HCT116 (cell line): ENCODE results near the gene MYZAP. TPM values are rescaled to one million over a fixed set of nuclear protein-coding genes. Genes with fewer than 3 reads are reported as not detected.

Experiments
- ATAC-seq: fragments of 200-7000 bp; cut with Tn5 transposase; 2 replicates; pipeline ENCODE4 v1.9.1; 2020; ENCODE audit warnings: mild to moderate bottlenecking, moderate library complexity
- BruUV-seq: library from RNA; stranded (reverse); fragments of 400-500 nt; replicated peaks from 2 replicates; lab custom pipeline; 2021; lab: Mats Ljungman, UMichigan
- CTCF ChIA-PET: fragments of 300-600 bp; sonication (Branson Sonifier 250); formaldehyde crosslinking; loops from one replicate; lab custom pipeline; 2021; ENCODE audit warnings: antibody characterized with exemption; lab: Charles Lee
- POLR2A ChIA-PET: fragments of 300-600, 350-600 bp; sonication (Branson Sonifier 250); formaldehyde crosslinking; loops from one replicate; lab custom pipeline; 2021; ENCODE audit warnings: antibody characterized with exemption; lab: Charles Lee
- RAD21 ChIA-PET, 2 experiments: fragments of 300-600 bp; sonication (Branson Sonifier 250); formaldehyde crosslinking; loops; one replicate each; lab custom pipeline; 2023; ENCODE audit warnings: low total read pairs in 2 of 2; ENCODE audit not compliant: uncharacterized antibody in 2 of 2, unreplicated experiment in 2 of 2, low non-redundant PET in 1 of 2; lab: Charles Lee
- DNase-seq: peaks from one replicate; pipeline ENCODE4 v3.0.0-alpha.2; 2010; ENCODE audit warnings: low read depth, low spot score
- H2AFZ ChIP-seq: fragments of 200-600 bp; shearing (Covaris generic), sonication (generic); 2 replicates; pipeline ENCODE4 v1.6.1; 2017; ENCODE audit warnings: low read depth, mixed run types, mixed read lengths, antibody characterized with exemption, low read length; ENCODE audit not compliant: poor library complexity, severe bottlenecking
- H3K27ac ChIP-seq: 2 replicates; pipeline ENCODE4 v1.5.1; 2012; ENCODE audit warnings: low read depth, low read length
- H3K27me3 ChIP-seq: fragments of 200-600 bp; sonication (generic); 2 replicates; pipeline ENCODE4 v1.6.1; 2016; ENCODE audit warnings: mixed run types, low read length, mixed read lengths; ENCODE audit not compliant: insufficient read depth
- H3K36me3 ChIP-seq, 2 experiments: fragments of 200-500 bp in 1 of 2; fragments of 200-600 bp in 1 of 2; sonication (Bioruptor generic) in 1 of 2; sonication (generic) in 1 of 2; 2 replicates each; pipeline versions ENCODE4 v1.5.1 to v1.6.1; 2014 to 2016; ENCODE audit warnings: low read length in 2 of 2, inconsistent platforms in 1 of 2, mixed read lengths in 1 of 2, mixed run types in 1 of 2; ENCODE audit not compliant: insufficient read depth in 2 of 2, control insufficient read depth in 1 of 2
- H3K4me1 ChIP-seq, 2 experiments: fragments of 200-600 bp in 1 of 2; sonication (generic) in 1 of 2; 2 replicates each; pipeline versions ENCODE4 v1.5.1 to v1.6.1; 2012 to 2017; ENCODE audit warnings: low read length in 2 of 2, inconsistent platforms in 1 of 2, mild to moderate bottlenecking in 1 of 2, mixed read lengths in 1 of 2, mixed run types in 1 of 2, moderate library complexity in 1 of 2; ENCODE audit not compliant: insufficient read depth in 2 of 2, control insufficient read depth in 1 of 2
- H3K4me2 ChIP-seq: fragments of 200-600 bp; sonication (generic); 2 replicates; pipeline ENCODE4 v1.6.1; 2017; ENCODE audit warnings: mixed run types, low read length, mixed read lengths
- H3K4me3 ChIP-seq, 2 experiments: fragments of 200-600 bp in 1 of 2; sonication (generic) in 1 of 2; replicated peaks in 1 of 2; 2 replicates each; pipeline ENCODE4 v1.5.1; 2011 to 2016; ENCODE audit warnings: low read length in 2 of 2, control low read depth in 1 of 2, low read depth in 1 of 2, mild to moderate bottlenecking in 1 of 2, mixed read lengths in 1 of 2, mixed run types in 1 of 2
- H3K79me2 ChIP-seq: fragments of 200-600 bp; sonication (generic); 2 replicates; pipeline ENCODE4 v1.6.1; 2017; ENCODE audit warnings: mild to moderate bottlenecking, mixed run types, low read length, moderate library complexity, mixed read lengths; ENCODE audit not compliant: insufficient read depth
- H3K9ac ChIP-seq: fragments of 200-600 bp; sonication (generic); 2 replicates; pipeline ENCODE4 v1.6.1; 2016; ENCODE audit warnings: low read length, mixed read lengths
- H3K9me2 ChIP-seq: fragments of 200-600 bp; sonication (generic), shearing (Covaris generic); 2 replicates; pipeline ENCODE4 v1.6.1; 2017; ENCODE audit warnings: mixed run types, mild to moderate bottlenecking, moderate library complexity; ENCODE audit not compliant: insufficient read depth
- H3K9me3 ChIP-seq, 2 experiments: fragments of 200-500 bp in 1 of 2; fragments of 200-600 bp in 1 of 2; sonication (Bioruptor generic) in 1 of 2; sonication (generic) in 1 of 2; 2 replicates each; pipeline ENCODE4 v1.6.1; 2014 to 2017; ENCODE audit warnings: low read length in 2 of 2, mixed read lengths in 2 of 2, inconsistent platforms in 1 of 2, low read depth in 1 of 2, mild to moderate bottlenecking in 1 of 2, mixed run types in 1 of 2, moderate library complexity in 1 of 2; ENCODE audit not compliant: control insufficient read depth in 1 of 2, insufficient read depth in 1 of 2
- H4K20me1 ChIP-seq: fragments of 200-600 bp; sonication (generic), shearing (Covaris generic); 2 replicates; pipeline ENCODE4 v1.6.1; 2017; ENCODE audit warnings: mixed run types, mild to moderate bottlenecking, moderate library complexity; ENCODE audit not compliant: insufficient read depth
- CBX3 ChIP-seq: IDR thresholded peaks from 2 replicates; pipeline ENCODE4 v1.6.1; 2012; ENCODE audit warnings: low read depth
- CTCF ChIP-seq, 3 experiments: fragments of 200-600 bp in 1 of 3; sonication (generic) in 1 of 3; IDR thresholded peaks in 2 of 3; conservative IDR thresholded peaks in 1 of 3; 2 replicates each; pipeline ENCODE4 v1.5.1; 2012 to 2017; ENCODE audit warnings: low read depth in 2 of 3, low read length in 2 of 3, antibody characterized with exemption in 1 of 3, borderline replicate concordance in 1 of 3, control low read depth in 1 of 3, mild to moderate bottlenecking in 1 of 3, mixed read lengths in 1 of 3, mixed run types in 1 of 3, moderate library complexity in 1 of 3; ENCODE audit not compliant: insufficient read depth in 1 of 3
- EGR1 ChIP-seq: IDR thresholded peaks from 2 replicates; pipeline ENCODE4 v1.6.1; 2012; ENCODE audit warnings: low read depth
- ELF1 ChIP-seq: IDR thresholded peaks from 2 replicates; pipeline ENCODE4 v1.6.1; 2012; ENCODE audit warnings: low read depth, borderline replicate concordance
- EZH2 ChIP-seq: fragments of 200-600 bp; sonication (generic); IDR thresholded peaks from 2 replicates; pipeline ENCODE4 v1.6.1; 2017; ENCODE audit warnings: antibody characterized with exemption, mixed run types
- EZH2phosphoT487 ChIP-seq: fragments of 200-600 bp; IDR thresholded peaks from 2 replicates; pipeline ENCODE4 v1.6.1; 2018; ENCODE audit warnings: antibody characterized with exemption, borderline replicate concordance
- POLR2A ChIP-seq: IDR thresholded peaks from 2 replicates; pipeline ENCODE4 v1.7.0; 2011; ENCODE audit warnings: borderline replicate concordance; ENCODE audit not compliant: insufficient read depth, insufficient read length; ENCODE audit errors: extremely low read depth
- REST ChIP-seq: IDR thresholded peaks from 2 replicates; pipeline ENCODE4 v1.6.1; 2012; ENCODE audit warnings: low read depth
- SP1 ChIP-seq: IDR thresholded peaks from 2 replicates; pipeline ENCODE4 v1.6.1; 2012; ENCODE audit warnings: low read depth
- SRF ChIP-seq: IDR thresholded peaks from 2 replicates; pipeline ENCODE4 v1.6.1; 2012; ENCODE audit warnings: low read depth
- TCF7L2 ChIP-seq: IDR thresholded peaks from 2 replicates; pipeline ENCODE4 v1.7.0; 2011; ENCODE audit warnings: borderline replicate concordance, inconsistent platforms; ENCODE audit not compliant: insufficient read depth, insufficient read length; ENCODE audit errors: extremely low read depth
- ZFX ChIP-seq: fragments of 450-650 bp; IDR thresholded peaks from 2 replicates; pipeline ENCODE4 v1.6.1; 2017
- intact Hi-C: fragments of 100-400 bp; cut with micrococcal nuclease; formaldehyde crosslinking; loops from 2 replicates; pipeline ENCODE4 v1.10.0; 2022
- total RNA-seq: library from RNA; stranded (reverse); gene quantifications from one replicate; pipeline ENCODE4 v1.2.1, GENCODE V29; 2021; ENCODE audit not compliant: unreplicated experiment
- TF ChIP-seq, protein P1 (sequence below): IDR thresholded peaks from 2 replicates; pipeline ENCODE4 v1.6.1; 2012

Gene MYZAP
- total RNA-seq, 1 experiment from 2014 or later: 5.8 TPM

DNA sequence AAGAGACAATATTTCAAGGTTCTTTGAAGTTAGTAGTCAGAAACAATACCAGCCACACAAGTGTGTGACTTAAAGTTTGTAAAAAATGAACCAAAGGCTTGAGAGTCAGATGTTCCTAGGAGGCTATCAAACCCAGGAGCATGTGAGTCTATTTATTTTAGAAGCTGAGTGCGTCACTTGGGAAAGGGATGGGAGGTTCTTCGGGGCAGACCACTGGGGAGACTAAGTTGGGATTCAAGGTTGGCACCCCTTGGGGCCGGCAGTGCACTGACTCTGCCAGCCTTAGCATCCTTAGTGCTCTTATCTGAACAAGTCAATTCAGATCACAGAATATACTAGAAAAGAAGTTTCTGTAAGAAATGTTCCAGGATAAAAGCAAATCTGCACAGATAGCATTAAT lies 64.7 kb downstream of the MYZAP start:
- Histone ChIP-seq H3K79me2 (no peaks in the 10 kb centered on the region), H3K4me1 (no peaks in the 10 kb centered on the region), H3K4me2 (no peak overlapping the region), H3K9me3 (no peaks in the 10 kb centered on the region), H2AFZ (no peak overlapping the region), H3K9me2 (no peaks in the 10 kb centered on the region), H3K27ac (no peak overlapping the region), H3K4me3 (no peak overlapping the region), H3K27me3 (no peaks in the 10 kb centered on the region)
- ATAC-seq (no peak), DNase-seq (no peak)
- CTCF ChIA-PET: interaction anchor here (1.0 to 2.3 kb wide), 4 partner anchors 15 to 205 kb away, joined by 3 to 8 read pairs (median 4); no protein-coding TSS in a partner anchor
- intact Hi-C loops: loop anchor here (5.0 kb wide), 1 partner anchor 94 kb away; no protein-coding TSS in a partner anchor
- BruUV-seq: no TSS peak
- TF ChIP-seq ZFX: no peak
- TF ChIP-seq EGR1: no peak
- TF ChIP-seq SP1: no peak
- no peak for TF ChIP-seq EZH2phosphoT487
- TF ChIP-seq ELF1: no peak
- no peak for TF ChIP-seq TCF7L2
- TF ChIP-seq REST: no peak
- TF ChIP-seq CBX3: no peak
- TF ChIP-seq SRF: no peak
- no peak for TF ChIP-seq EZH2
- TF ChIP-seq CTCF (IDR thresholded peaks at IDR 0.05 in 2 of 3, conservative IDR thresholded peaks at IDR 0.05 in 1 of 3; ENCODE audit: borderline replicate concordance in 1 of 3, insufficient read depth in 1 of 3, low read depth in 2 of 3, low read length in 2 of 3): no peak
- TF ChIP-seq POLR2A: no peak
- TF ChIP-seq, protein P1, sequence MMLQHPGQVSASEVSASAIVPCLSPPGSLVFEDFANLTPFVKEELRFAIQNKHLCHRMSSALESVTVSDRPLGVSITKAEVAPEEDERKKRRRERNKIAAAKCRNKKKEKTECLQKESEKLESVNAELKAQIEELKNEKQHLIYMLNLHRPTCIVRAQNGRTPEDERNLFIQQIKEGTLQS: no peak
- TF ChIP-seq, all 23 proteins: peak for 0
- ChIA-PET RAD21 (no interaction called here), POLR2A (no interaction called here)
- no peaks in the 10 kb centered on the region for H4K20me1 ChIP-seq
- H3K9ac ChIP-seq: no peak overlapping the region
- H3K36me3 ChIP-seq: no peaks in the 10 kb centered on the region
